K562 (cell line): ENCODE measurements around the gene SDF4. TPM values are rescaled to one million over a fixed set of nuclear protein-coding genes. Genes with fewer than 3 reads are reported as not detected.

Experiments
- CAMTA2 ChIP-seq: fragments of 250-450 bp; sonication (Bioruptor Pico); conservative IDR thresholded peaks from 2 replicates; pipeline ENCODE4 v1.5.1; 2022
- CREB1 ChIP-seq, 2 experiments: sonication (generic) in 1 of 2; formaldehyde crosslinking in 1 of 2; IDR thresholded peaks; 2 replicates each; pipeline versions ENCODE4 v1.6.1 to v1.8.0; 2012 to 2022; ENCODE audit warnings: inconsistent platforms in 1 of 2, mild to moderate bottlenecking in 1 of 2, missing genetic modification reagents in 1 of 2, moderate library complexity in 1 of 2
- ERF ChIP-seq: fragments of 450-650 bp; formaldehyde crosslinking; IDR thresholded peaks from 2 replicates; pipeline ENCODE4 v1.4.0; 2020; ENCODE audit warnings: mild to moderate bottlenecking, mixed read lengths
- ETS2 ChIP-seq: IDR thresholded peaks from 2 replicates; pipeline ENCODE4 v1.6.1; 2016; ENCODE audit warnings: borderline replicate concordance, missing genetic modification characterization, mild to moderate bottlenecking, moderate library complexity, missing compliant biosample characterization; ENCODE audit not compliant: poor library complexity, severe bottlenecking
- GABPA ChIP-seq: fragments of 200-800 bp; sonication (Bioruptor generic); conservative IDR thresholded peaks from 2 replicates; pipeline ENCODE4 v1.6.1; 2016; ENCODE audit warnings: low read depth, missing genetic modification characterization, missing compliant biosample characterization
- SIN3B ChIP-seq: fragments of 450-650 bp; IDR thresholded peaks from 2 replicates; pipeline ENCODE4 v1.6.1; 2017; ENCODE audit warnings: low read depth, mild to moderate bottlenecking, moderate library complexity
- SRSF7 ChIP-seq: fragments of 200-400 bp; formaldehyde crosslinking; optimal IDR thresholded peaks from 2 replicates; pipeline ENCODE3; 2017; ENCODE audit warnings: mild to moderate bottlenecking, low read depth, low read length
- ZNF165 ChIP-seq: fragments of 250-450 bp; sonication (Bioruptor Pico); IDR thresholded peaks from 2 replicates; pipeline ENCODE4 v1.4.0; 2020; ENCODE audit warnings: borderline replicate concordance
- ZSCAN32 ChIP-seq: fragments of 450-650 bp; formaldehyde crosslinking; IDR thresholded peaks from 2 replicates; pipeline ENCODE4 v1.4.0; 2020; ENCODE audit warnings: mild to moderate bottlenecking, moderate library complexity
- polyA plus RNA-seq, 8 experiments: library from polyadenylated mRNA; depleted of rRNA in 4 of 8; stranded (reverse) in 5 of 8; unstranded in 3 of 8; fragments of >200 nt; fragmentation: Nextera tagmentation in 2 of 8; fragmentation: Illumina TruSeq in 1 of 8; extraction: Ambion mirVana in 2 of 8; extraction: Trizol in 1 of 8; gene quantifications; 2 replicates each; pipeline versions ENCODE4 v1.2.1 to v1.2.3, GENCODE V29; 2011 to 2014; ENCODE audit warnings: inconsistent platforms in 1 of 8, missing spikeins in 1 of 8
- total RNA-seq, 7 experiments: library from RNA; depleted of rRNA in 6 of 7; stranded (reverse); fragments of >200 nt in 6 of 7; fragmentation: Illumina TruSeq in 2 of 7; extraction: Trizol in 2 of 7; gene quantifications; 2 replicates each; pipeline versions ENCODE4 v1.2.1 to v1.2.3, GENCODE V29; 2011 to 2021; ENCODE audit warnings: low replicate concordance in 1 of 7
- TF ChIP-seq, protein P1 (sequence below), 2 experiments: fragments of 450-650 bp in 1 of 2; sonication (generic) in 1 of 2; formaldehyde crosslinking in 1 of 2; IDR thresholded peaks; 2 replicates each; pipeline versions ENCODE4 v1.7.1 to v1.9.0; 2016 to 2022; ENCODE audit warnings: inconsistent platforms in 1 of 2, mild to moderate bottlenecking in 1 of 2, missing genetic modification reagents in 1 of 2
- TF ChIP-seq, protein P2 (sequence below): fragments of 250-450 bp; sonication (Bioruptor Pico); IDR thresholded peaks from 2 replicates; pipeline ENCODE4 v1.4.0; 2020; ENCODE audit warnings: mild to moderate bottlenecking
- TF ChIP-seq, protein P3 (sequence below): sonication (generic); formaldehyde crosslinking; IDR thresholded peaks from 2 replicates; pipeline ENCODE4 v1.8.1; 2023; ENCODE audit warnings: mild to moderate bottlenecking, missing genetic modification reagents
- TF ChIP-seq, protein P4 (sequence below): conservative IDR thresholded peaks from 2 replicates; pipeline ENCODE4 v1.6.1; 2011; ENCODE audit warnings: low read depth, mild to moderate bottlenecking, low read length; ENCODE audit not compliant: control insufficient read depth

The SDF4 gene
- total and polyA plus RNA-seq, 9 of the 15 experiments (the other 6 are each of a cell fraction or from before 2014, with no cell fraction given): 0.35 to 160 (median 65.2) TPM

DNA sequence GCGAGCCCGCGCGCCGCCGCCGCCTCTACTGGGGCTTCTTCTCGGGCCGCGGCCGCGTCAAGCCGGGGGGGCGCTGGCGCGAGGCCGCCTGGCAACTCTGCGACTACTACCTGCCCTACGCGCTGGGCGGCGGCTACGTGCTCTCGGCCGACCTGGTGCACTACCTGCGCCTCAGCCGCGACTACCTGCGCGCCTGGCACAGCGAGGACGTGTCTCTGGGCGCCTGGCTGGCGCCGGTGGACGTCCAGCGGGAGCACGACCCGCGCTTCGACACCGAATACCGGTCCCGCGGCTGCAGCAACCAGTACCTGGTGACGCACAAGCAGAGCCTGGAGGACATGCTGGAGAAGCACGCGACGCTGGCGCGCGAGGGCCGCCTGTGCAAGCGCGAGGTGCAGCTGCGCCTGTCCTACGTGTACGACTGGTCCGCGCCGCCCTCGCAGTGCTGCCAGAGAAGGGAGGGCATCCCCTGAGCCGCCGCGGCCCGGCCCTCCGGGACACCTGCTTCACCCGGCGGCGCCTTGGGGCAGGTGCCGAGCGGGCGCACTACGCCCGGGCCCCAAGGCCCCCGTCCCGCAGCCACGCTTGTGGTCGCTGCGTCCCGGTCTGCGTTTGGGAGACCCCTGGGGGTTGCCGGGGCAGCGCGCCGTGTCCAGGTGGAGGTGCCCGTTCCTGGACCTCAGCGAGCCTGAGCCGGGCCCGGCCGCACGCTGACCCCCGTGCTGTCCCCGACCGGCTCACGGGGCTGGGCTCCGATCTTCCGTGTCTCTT is 1.2 kb upstream of the SDF4 start (continued):
- TF ChIP-seq, protein P1, sequence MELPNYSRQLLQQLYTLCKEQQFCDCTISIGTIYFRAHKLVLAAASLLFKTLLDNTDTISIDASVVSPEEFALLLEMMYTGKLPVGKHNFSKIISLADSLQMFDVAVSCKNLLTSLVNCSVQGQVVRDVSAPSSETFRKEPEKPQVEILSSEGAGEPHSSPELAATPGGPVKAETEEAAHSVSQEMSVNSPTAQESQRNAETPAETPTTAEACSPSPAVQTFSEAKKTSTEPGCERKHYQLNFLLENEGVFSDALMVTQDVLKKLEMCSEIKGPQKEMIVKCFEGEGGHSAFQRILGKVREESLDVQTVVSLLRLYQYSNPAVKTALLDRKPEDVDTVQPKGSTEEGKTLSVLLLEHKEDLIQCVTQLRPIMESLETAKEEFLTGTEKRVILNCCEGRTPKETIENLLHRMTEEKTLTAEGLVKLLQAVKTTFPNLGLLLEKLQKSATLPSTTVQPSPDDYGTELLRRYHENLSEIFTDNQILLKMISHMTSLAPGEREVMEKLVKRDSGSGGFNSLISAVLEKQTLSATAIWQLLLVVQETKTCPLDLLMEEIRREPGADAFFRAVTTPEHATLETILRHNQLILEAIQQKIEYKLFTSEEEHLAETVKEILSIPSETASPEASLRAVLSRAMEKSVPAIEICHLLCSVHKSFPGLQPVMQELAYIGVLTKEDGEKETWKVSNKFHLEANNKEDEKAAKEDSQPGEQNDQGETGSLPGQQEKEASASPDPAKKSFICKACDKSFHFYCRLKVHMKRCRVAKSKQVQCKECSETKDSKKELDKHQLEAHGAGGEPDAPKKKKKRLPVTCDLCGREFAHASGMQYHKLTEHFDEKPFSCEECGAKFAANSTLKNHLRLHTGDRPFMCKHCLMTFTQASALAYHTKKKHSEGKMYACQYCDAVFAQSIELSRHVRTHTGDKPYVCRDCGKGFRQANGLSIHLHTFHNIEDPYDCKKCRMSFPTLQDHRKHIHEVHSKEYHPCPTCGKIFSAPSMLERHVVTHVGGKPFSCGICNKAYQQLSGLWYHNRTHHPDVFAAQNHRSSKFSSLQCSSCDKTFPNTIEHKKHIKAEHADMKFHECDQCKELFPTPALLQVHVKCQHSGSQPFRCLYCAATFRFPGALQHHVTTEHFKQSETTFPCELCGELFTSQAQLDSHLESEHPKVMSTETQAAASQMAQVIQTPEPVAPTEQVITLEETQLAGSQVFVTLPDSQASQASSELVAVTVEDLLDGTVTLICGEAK (IDR thresholded peaks at IDR 0.05): no peak
- TF ChIP-seq, protein P1 (CRISPR knock-in tag; IDR thresholded peaks at IDR 0.05): no peak
- TF ChIP-seq ZNF165 (CRISPR knock-in tag) (no peak), CREB1 (IDR thresholded peaks at IDR 0.05) (no peak), CREB1 (CRISPR knock-in tag; IDR thresholded peaks at IDR 0.05) (no peak), ETS2 (tag) (no peak), SRSF7 (peak; percentile 70), ERF (CRISPR knock-in tag) (no peak), CAMTA2 (CRISPR knock-in tag) (no peak), SIN3B (no peak), ZSCAN32 (no peak), GABPA (tag) (no peak)
- TF ChIP-seq, protein P2, sequence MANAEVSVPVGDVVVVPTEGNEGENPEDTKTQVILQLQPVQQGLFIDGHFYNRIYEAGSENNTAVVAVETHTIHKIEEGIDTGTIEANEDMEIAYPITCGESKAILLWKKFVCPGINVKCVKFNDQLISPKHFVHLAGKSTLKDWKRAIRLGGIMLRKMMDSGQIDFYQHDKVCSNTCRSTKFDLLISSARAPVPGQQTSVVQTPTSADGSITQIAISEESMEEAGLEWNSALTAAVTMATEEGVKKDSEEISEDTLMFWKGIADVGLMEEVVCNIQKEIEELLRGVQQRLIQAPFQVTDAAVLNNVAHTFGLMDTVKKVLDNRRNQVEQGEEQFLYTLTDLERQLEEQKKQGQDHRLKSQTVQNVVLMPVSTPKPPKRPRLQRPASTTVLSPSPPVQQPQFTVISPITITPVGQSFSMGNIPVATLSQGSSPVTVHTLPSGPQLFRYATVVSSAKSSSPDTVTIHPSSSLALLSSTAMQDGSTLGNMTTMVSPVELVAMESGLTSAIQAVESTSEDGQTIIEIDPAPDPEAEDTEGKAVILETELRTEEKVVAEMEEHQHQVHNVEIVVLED (CRISPR knock-in tag): no peak
- TF ChIP-seq, protein P3, sequence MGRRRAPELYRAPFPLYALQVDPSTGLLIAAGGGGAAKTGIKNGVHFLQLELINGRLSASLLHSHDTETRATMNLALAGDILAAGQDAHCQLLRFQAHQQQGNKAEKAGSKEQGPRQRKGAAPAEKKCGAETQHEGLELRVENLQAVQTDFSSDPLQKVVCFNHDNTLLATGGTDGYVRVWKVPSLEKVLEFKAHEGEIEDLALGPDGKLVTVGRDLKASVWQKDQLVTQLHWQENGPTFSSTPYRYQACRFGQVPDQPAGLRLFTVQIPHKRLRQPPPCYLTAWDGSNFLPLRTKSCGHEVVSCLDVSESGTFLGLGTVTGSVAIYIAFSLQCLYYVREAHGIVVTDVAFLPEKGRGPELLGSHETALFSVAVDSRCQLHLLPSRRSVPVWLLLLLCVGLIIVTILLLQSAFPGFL (CRISPR knock-in tag): no peak
- TF ChIP-seq, protein P4, sequence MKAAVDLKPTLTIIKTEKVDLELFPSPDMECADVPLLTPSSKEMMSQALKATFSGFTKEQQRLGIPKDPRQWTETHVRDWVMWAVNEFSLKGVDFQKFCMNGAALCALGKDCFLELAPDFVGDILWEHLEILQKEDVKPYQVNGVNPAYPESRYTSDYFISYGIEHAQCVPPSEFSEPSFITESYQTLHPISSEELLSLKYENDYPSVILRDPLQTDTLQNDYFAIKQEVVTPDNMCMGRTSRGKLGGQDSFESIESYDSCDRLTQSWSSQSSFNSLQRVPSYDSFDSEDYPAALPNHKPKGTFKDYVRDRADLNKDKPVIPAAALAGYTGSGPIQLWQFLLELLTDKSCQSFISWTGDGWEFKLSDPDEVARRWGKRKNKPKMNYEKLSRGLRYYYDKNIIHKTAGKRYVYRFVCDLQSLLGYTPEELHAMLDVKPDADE: no peak
